Loucy (cell line): ENCODE results near the gene APCDD1.

Experiments
- H2AFZ ChIP-seq: fragments of 200-600 bp; sonication (generic); 2 replicates; pipeline ENCODE4 v1.6.0; 2016; ENCODE audit warnings: antibody characterized with exemption, mild to moderate bottlenecking, low read length, moderate library complexity
- H3F3A ChIP-seq: fragments of 200-600 bp; 2 replicates; pipeline ENCODE4 v1.6.0; 2016; ENCODE audit warnings: antibody characterized with exemption, low read depth, mild to moderate bottlenecking
- H3K27me3 ChIP-seq: fragments of 200-600 bp; sonication (generic); 2 replicates; pipeline ENCODE4 v1.6.1; 2014; ENCODE audit warnings: low read length, mild to moderate bottlenecking; ENCODE audit not compliant: insufficient read depth, poor library complexity, severe bottlenecking
- H3K36me3 ChIP-seq: fragments of 200-600 bp; sonication (generic); 2 replicates; pipeline ENCODE4 v1.6.1; 2016; ENCODE audit warnings: low read length; ENCODE audit not compliant: insufficient read depth
- H3K4me1 ChIP-seq: fragments of 200-600 bp; sonication (generic); 2 replicates; pipeline ENCODE4 v1.5.1; 2014; ENCODE audit warnings: low read length, mild to moderate bottlenecking; ENCODE audit not compliant: insufficient read depth, poor library complexity, severe bottlenecking
- H3K4me2 ChIP-seq: fragments of 200-600 bp; sonication (generic); 2 replicates; pipeline ENCODE4 v1.6.0; 2014; ENCODE audit warnings: antibody characterized with exemption, low read length, low read depth, mild to moderate bottlenecking; ENCODE audit not compliant: poor library complexity, severe bottlenecking
- H3K4me3 ChIP-seq: fragments of 200-600 bp; sonication (generic); 2 replicates; pipeline ENCODE4 v1.5.1; 2014; ENCODE audit warnings: low read length, mild to moderate bottlenecking, mixed read lengths; ENCODE audit not compliant: poor library complexity, severe bottlenecking
- H3K79me2 ChIP-seq: fragments of 200-600 bp; sonication (generic); 2 replicates; pipeline ENCODE4 v1.6.1; 2014; ENCODE audit warnings: low read length; ENCODE audit not compliant: insufficient read depth
- H3K9ac ChIP-seq: fragments of 200-600 bp; sonication (generic); 2 replicates; pipeline ENCODE4 v1.6.0; 2014; ENCODE audit warnings: mild to moderate bottlenecking, low read depth, low read length, moderate library complexity; ENCODE audit not compliant: poor library complexity, severe bottlenecking
- H3K9me2 ChIP-seq: fragments of 200-600 bp; sonication (generic); replicated peaks from 2 replicates; pipeline ENCODE4 v1.6.1; 2016; ENCODE audit warnings: low read depth, low read length, mixed read lengths
- H3K9me3 ChIP-seq: fragments of 200-600 bp; sonication (generic); 2 replicates; pipeline ENCODE4 v1.6.1; 2014; ENCODE audit warnings: mild to moderate bottlenecking, antibody characterized with exemption, low read length, low read depth; ENCODE audit not compliant: insufficient read depth
- H4K20me1 ChIP-seq: fragments of 200-600 bp; sonication (generic); 2 replicates; pipeline ENCODE4 v1.6.0; 2014; ENCODE audit warnings: antibody characterized with exemption, low read length, mild to moderate bottlenecking; ENCODE audit not compliant: insufficient read depth, poor library complexity, severe bottlenecking
- CTCF ChIP-seq: fragments of 200-600 bp; sonication (generic); conservative IDR thresholded peaks from 2 replicates; pipeline ENCODE4 v1.5.1; 2014; ENCODE audit warnings: mild to moderate bottlenecking, antibody characterized with exemption, low read length
- EZH2phosphoT487 ChIP-seq: fragments of 200-600 bp; IDR thresholded peaks from 2 replicates; pipeline ENCODE4 v1.6.1; 2018; ENCODE audit warnings: antibody characterized with exemption, mild to moderate bottlenecking, moderate library complexity, borderline replicate concordance

The APCDD1 gene

GRCh38 chr18:10430677-10431076, 23.8 kb upstream of the APCDD1 start:
- H4K20me1 ChIP-seq: no peaks in the 10 kb centered on the region
- H3K27me3 ChIP-seq: no peaks in the 10 kb centered on the region
- no peak overlapping the region for H2AFZ ChIP-seq
- H3K4me2 ChIP-seq: no peak overlapping the region
- H3K9me2 ChIP-seq: no peaks in the 10 kb centered on the region
- no peaks in the 10 kb centered on the region for H3F3A ChIP-seq
- no peak overlapping the region for H3K4me3 ChIP-seq
- no peaks in the 10 kb centered on the region for H3K36me3 ChIP-seq
- no peaks in the 10 kb centered on the region for H3K9me3 ChIP-seq
- H3K79me2 ChIP-seq: no peaks in the 10 kb centered on the region
- H3K4me1 ChIP-seq: no peaks in the 10 kb centered on the region
- TF ChIP-seq EZH2phosphoT487 (no peak), CTCF (no peak)
- H3K9ac ChIP-seq: no peak overlapping the region

DNA sequence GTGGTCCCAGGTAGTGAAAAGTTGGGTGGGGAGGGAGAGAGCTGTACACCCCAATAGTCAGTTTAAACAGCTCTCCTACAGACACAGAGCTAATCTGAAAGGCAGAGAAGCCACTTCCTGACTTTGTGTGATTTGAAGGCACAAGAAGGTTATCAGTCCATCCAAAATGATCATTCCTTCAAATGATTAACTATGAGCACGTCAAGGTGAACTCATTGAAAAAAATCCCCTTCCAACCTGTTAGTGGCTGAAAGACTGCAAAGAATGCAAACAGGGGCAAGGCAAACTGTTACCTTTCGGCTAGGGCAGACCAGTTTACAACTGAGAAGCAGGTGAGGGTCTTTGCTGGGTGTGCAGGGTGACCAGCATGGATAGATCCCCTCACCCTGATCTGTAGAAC, 22.8 kb upstream of the APCDD1 start:
- H2AFZ ChIP-seq: no peak overlapping the region
- no peak overlapping the region for H3K9ac ChIP-seq
- H3K9me3 ChIP-seq: no peaks in the 10 kb centered on the region
- no peaks in the 10 kb centered on the region for H4K20me1 ChIP-seq
- TF ChIP-seq EZH2phosphoT487: no peak
- no peak for TF ChIP-seq CTCF
- H3K4me2 ChIP-seq: no peak overlapping the region
- no peak overlapping the region for H3K4me3 ChIP-seq
- no peaks in the 10 kb centered on the region for H3K4me1 ChIP-seq
- H3K79me2 ChIP-seq: no peaks in the 10 kb centered on the region
- H3F3A ChIP-seq: no peaks in the 10 kb centered on the region
- H3K27me3 ChIP-seq: no peaks in the 10 kb centered on the region
- no peaks in the 10 kb centered on the region for H3K36me3 ChIP-seq
- no peaks in the 10 kb centered on the region for H3K9me2 ChIP-seq

DNA sequence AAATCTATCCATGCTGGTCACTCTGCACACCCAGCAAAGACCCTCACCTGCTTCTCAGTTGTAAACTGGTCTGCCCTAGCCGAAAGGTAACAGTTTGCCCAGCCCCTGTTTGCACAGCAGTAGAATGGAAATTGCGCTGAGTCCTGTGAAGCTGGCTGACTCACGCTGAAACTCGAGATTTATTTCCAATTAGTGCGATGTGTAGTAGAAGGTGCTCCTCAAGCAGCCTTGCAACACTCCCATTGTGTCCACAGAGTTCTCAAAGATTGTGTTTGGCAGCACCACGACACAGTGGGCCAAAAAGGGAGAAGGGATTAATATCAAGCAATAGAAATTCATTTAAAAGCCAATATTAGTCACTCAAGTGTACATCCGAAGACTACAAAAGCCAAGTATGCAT, 21.7 kb upstream of the APCDD1 start:
- no peaks in the 10 kb centered on the region for H3K27me3 ChIP-seq
- H3K4me2 ChIP-seq: no peak overlapping the region

More for the DNA sequence above, 21.7 kb upstream of the APCDD1 start:
- Histone ChIP-seq H3K36me3 (no peaks in the 10 kb centered on the region), H2AFZ (no peak overlapping the region), H3K79me2 (no peaks in the 10 kb centered on the region), H3K4me3 (no peak overlapping the region), H3K9ac (no peak overlapping the region), H3F3A (no peaks in the 10 kb centered on the region), H4K20me1 (no peaks in the 10 kb centered on the region), H3K4me1 (no peaks in the 10 kb centered on the region), H3K9me2 (no peaks in the 10 kb centered on the region), H3K9me3 (no peaks in the 10 kb centered on the region)
- no peak for TF ChIP-seq CTCF
- no peak for TF ChIP-seq EZH2phosphoT487
